Measurements from ENCODE around the gene LMOD1. TPM values are rescaled to one million over a fixed set of nuclear protein-coding genes. Genes with fewer than 3 reads are reported as not detected.
A peak's percentile ranks its signal among the peaks of the same experiment; 100 is the strongest.

Gene LMOD1
- polyA plus RNA-seq, 1 of the 3 experiments (the other 2 are of a cell fraction): 2.7 TPM

DNA sequence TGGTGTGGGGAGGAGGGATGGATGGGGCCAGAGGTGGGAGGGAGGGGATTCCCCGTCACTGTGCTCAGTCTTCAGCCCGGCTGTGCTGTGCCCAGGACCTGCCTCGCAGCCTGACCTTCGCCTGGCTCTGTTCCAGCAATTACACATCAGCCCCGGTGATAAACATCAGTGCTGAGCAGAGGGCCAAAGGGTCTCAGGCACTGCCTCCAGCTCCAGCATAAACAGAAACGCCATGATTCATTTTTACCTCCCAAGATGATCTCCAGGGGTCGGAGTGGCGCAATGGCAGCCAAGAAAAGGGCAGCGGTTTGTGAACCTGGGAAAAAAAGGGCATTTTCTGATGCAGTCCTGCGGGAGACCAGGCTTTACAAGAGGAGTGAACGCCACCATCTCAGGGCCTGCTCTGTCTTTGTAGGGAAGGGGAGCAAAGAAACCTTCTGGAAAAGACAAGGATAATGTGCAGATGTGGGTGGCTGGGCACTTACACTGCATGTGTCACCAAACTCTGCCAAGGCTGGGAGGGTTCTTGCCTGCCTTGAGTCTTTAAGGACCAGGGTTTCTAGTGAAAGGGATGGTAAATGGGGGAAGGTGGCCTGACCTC lies 29.6 kb downstream of the LMOD1 start (continued):
- TF ChIP-seq, protein P1, sequence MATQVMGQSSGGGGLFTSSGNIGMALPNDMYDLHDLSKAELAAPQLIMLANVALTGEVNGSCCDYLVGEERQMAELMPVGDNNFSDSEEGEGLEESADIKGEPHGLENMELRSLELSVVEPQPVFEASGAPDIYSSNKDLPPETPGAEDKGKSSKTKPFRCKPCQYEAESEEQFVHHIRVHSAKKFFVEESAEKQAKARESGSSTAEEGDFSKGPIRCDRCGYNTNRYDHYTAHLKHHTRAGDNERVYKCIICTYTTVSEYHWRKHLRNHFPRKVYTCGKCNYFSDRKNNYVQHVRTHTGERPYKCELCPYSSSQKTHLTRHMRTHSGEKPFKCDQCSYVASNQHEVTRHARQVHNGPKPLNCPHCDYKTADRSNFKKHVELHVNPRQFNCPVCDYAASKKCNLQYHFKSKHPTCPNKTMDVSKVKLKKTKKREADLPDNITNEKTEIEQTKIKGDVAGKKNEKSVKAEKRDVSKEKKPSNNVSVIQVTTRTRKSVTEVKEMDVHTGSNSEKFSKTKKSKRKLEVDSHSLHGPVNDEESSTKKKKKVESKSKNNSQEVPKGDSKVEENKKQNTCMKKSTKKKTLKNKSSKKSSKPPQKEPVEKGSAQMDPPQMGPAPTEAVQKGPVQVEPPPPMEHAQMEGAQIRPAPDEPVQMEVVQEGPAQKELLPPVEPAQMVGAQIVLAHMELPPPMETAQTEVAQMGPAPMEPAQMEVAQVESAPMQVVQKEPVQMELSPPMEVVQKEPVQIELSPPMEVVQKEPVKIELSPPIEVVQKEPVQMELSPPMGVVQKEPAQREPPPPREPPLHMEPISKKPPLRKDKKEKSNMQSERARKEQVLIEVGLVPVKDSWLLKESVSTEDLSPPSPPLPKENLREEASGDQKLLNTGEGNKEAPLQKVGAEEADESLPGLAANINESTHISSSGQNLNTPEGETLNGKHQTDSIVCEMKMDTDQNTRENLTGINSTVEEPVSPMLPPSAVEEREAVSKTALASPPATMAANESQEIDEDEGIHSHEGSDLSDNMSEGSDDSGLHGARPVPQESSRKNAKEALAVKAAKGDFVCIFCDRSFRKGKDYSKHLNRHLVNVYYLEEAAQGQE (IDR thresholded peaks at IDR 0.05; ENCODE audit: low read depth, low read length): 0 out of 2 replicates have a peak, but pooled peaks have one; percentile 39
- no peak for TF ChIP-seq MXI1 (IDR thresholded peaks at IDR 0.05; ENCODE audit: low read depth, low read length)
- TF ChIP-seq RXRA (IDR thresholded peaks at IDR 0.05; ENCODE audit: borderline replicate concordance, low read depth): peak; percentile 87
- peak; percentile 97 for TF ChIP-seq GATA2 (CRISPR knock-in tag; IDR thresholded peaks at IDR 0.05)
- peak; percentile 68 for TF ChIP-seq FOSL2 (IDR thresholded peaks at IDR 0.05; ENCODE audit: borderline replicate concordance, low read depth)
- TF ChIP-seq TCF12 (IDR thresholded peaks at IDR 0.05): peak; percentile 79
- TF ChIP-seq, protein P2, sequence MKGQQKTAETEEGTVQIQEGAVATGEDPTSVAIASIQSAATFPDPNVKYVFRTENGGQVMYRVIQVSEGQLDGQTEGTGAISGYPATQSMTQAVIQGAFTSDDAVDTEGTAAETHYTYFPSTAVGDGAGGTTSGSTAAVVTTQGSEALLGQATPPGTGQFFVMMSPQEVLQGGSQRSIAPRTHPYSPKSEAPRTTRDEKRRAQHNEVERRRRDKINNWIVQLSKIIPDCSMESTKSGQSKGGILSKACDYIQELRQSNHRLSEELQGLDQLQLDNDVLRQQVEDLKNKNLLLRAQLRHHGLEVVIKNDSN (IDR thresholded peaks at IDR 0.05; ENCODE audit: borderline replicate concordance, low read depth): no peak

DNA sequence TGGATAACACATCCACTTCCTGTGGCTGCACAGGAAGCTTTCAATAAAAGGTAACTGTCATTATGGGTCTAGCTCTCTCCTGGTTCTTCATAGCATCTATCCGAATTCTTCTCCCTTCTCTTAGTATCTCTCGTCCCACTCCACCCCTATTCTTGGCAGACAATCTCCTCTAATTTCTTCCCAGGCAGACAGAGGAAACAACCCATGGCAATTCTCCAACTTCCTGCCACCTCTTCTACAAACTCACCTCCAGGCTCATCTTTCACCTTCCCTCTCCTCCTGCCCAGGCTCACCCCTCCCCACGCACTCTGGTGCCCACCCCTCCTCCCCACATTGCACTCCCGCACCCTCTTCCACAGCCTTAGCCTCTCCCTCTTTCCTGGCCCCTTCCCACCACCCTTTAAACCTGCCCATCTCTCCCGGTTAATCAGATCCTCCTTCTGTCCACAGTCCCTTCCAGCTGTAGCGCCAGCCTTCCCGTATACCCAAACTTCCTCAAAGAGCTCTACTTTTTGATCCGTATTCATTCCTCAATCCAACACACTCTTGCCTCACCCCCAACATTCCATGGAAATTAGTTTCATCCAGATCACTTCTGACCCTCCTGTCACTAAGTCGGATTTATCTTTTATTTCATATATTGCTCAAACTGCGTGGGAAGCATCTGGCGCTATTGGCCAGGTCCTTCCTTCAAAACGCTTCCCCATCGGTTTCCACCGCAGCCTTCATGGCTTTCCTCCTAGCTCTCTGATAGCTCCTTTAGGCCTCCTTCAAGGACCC lies 31.7 kb downstream of the LMOD1 start:
- ChIA-PET POLR2A (no interaction called here), CTCF (interaction anchor here (0.8 to 4.1 kb wide), 3 partner anchors 19 to 181 kb away, joined by 3 to 26 read pairs (median 3); no protein-coding TSS in a partner anchor)
- DNase-seq: no peak

DNA sequence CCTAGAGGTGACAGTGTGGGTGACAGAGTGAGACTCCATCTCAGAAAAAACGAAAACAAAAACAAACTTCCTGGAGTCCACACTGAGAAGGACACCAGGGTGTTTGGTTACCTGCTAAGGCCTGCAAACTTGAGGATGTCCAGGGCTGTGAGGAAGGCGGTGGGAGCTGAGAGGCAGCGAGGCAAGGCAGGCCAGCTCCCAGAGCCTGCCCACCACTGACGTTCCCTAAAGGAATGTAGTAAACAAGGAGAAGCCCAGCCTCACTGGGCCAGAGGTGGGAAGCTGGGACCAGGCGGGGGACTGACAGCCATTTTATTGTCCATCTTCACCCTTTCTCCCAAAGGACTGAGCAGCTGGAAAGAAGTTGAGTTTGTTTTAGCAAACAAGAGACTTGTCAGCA lies 33.5 kb downstream of the LMOD1 start:
- no peaks in the 10 kb centered on the region for H3K36me3 ChIP-seq (replicated peaks in 1 of 2; ENCODE audit: control insufficient read depth in 1 of 2, insufficient read depth in 2 of 2, low read length in 1 of 2)
- ChIA-PET POLR2A (no interaction called here), CTCF (interaction anchor here (0.8 to 4.1 kb wide), 3 partner anchors 17 to 401 kb away, joined by 3 to 26 read pairs (median 5); no protein-coding TSS in a partner anchor)
- H3K79me2 ChIP-seq (ENCODE audit: insufficient read depth): no peaks in the 10 kb centered on the region
- peaks cover 14 to 17% of the 10 kb centered on the region in 2 experiments for H3K4me1 ChIP-seq (ENCODE audit: control insufficient read depth in 1 of 2, insufficient read depth in 2 of 2, low read depth in 1 of 2, low read length in 1 of 2)
- no peak overlapping the region for H3K4me3 ChIP-seq (ENCODE audit: low read depth in 2 of 2, low read length in 1 of 2)
- no peak overlapping the region for H2AFZ ChIP-seq (ENCODE audit: low read depth)
- no peak overlapping the region for H3K4me2 ChIP-seq
- H3K9me2 ChIP-seq: no peaks in the 10 kb centered on the region
- DNase-seq: no peak
- no peak overlapping the region for H3K9ac ChIP-seq
- peaks cover 13% of the 10 kb centered on the region for H3F3A ChIP-seq (replicated peaks; ENCODE audit: insufficient read depth)
- no peaks in the 10 kb centered on the region for H3K9me3 ChIP-seq
- no peaks in the 10 kb centered on the region for H3K27me3 ChIP-seq (ENCODE audit: insufficient read depth)
- no peak overlapping the region for H3K27ac ChIP-seq (ENCODE audit: low read depth in 2 of 2, low read length in 1 of 2)
- no peaks in the 10 kb centered on the region for H4K20me1 ChIP-seq (ENCODE audit: insufficient read depth)
- 78% methylated on average over 5 of the region's 5 CpGs for WGBS (ENCODE audit: low lambda C conversion rate)
- TF ChIP-seq MXI1 (IDR thresholded peaks at IDR 0.05; ENCODE audit: low read depth, low read length) (no peak), RCOR1 (IDR thresholded peaks at IDR 0.05; ENCODE audit: low read length) (no peak), SMC3 (IDR thresholded peaks at IDR 0.05; ENCODE audit: low read depth, low read length) (no peak), FOXJ3 (CRISPR knock-in tag; IDR thresholded peaks at IDR 0.05) (no peak), RXRA (IDR thresholded peaks at IDR 0.05; ENCODE audit: borderline replicate concordance, low read depth) (no peak), TEAD4 (IDR thresholded peaks at IDR 0.05; ENCODE audit: borderline replicate concordance, insufficient read depth) (no peak), FOSL2 (IDR thresholded peaks at IDR 0.05; ENCODE audit: borderline replicate concordance, low read depth) (no peak), NRF1 (IDR thresholded peaks at IDR 0.05; ENCODE audit: low read depth, low read length) (no peak)
- TF ChIP-seq, protein P3, sequence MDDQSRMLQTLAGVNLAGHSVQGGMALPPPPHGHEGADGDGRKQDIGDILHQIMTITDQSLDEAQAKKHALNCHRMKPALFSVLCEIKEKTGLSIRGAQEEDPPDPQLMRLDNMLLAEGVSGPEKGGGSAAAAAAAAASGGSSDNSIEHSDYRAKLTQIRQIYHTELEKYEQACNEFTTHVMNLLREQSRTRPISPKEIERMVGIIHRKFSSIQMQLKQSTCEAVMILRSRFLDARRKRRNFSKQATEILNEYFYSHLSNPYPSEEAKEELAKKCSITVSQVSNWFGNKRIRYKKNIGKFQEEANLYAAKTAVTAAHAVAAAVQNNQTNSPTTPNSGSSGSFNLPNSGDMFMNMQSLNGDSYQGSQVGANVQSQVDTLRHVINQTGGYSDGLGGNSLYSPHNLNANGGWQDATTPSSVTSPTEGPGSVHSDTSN (IDR thresholded peaks at IDR 0.05): no peak
- TF ChIP-seq, protein P4, sequence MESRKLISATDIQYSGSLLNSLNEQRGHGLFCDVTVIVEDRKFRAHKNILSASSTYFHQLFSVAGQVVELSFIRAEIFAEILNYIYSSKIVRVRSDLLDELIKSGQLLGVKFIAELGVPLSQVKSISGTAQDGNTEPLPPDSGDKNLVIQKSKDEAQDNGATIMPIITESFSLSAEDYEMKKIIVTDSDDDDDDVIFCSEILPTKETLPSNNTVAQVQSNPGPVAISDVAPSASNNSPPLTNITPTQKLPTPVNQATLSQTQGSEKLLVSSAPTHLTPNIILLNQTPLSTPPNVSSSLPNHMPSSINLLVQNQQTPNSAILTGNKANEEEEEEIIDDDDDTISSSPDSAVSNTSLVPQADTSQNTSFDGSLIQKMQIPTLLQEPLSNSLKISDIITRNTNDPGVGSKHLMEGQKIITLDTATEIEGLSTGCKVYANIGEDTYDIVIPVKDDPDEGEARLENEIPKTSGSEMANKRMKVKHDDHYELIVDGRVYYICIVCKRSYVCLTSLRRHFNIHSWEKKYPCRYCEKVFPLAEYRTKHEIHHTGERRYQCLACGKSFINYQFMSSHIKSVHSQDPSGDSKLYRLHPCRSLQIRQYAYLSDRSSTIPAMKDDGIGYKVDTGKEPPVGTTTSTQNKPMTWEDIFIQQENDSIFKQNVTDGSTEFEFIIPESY (IDR thresholded peaks at IDR 0.05; ENCODE audit: borderline replicate concordance, low read depth): no peak

More for the DNA sequence above, 31.7 kb downstream of the LMOD1 start:
- no peaks in the 10 kb centered on the region for H3K9me2 ChIP-seq
- H3K9ac ChIP-seq: no peak overlapping the region
- TF ChIP-seq EP300 (IDR thresholded peaks at IDR 0.05; ENCODE audit: borderline replicate concordance in 1 of 2, low read depth in 1 of 2, low read length in 1 of 2): no peak
- TF ChIP-seq ELF1 (IDR thresholded peaks at IDR 0.05): no peak
- H3K9me3 ChIP-seq: no peaks in the 10 kb centered on the region
- no peaks in the 10 kb centered on the region for H3K27me3 ChIP-seq (ENCODE audit: insufficient read depth)
- H4K20me1 ChIP-seq (ENCODE audit: insufficient read depth): no peaks in the 10 kb centered on the region
- no peak overlapping the region for H3K4me3 ChIP-seq (ENCODE audit: low read depth in 2 of 2, low read length in 1 of 2)
- no peak overlapping the region for H3K4me2 ChIP-seq
- no peaks in the 10 kb centered on the region for H3K79me2 ChIP-seq (ENCODE audit: insufficient read depth)
- no peak overlapping the region for H3K27ac ChIP-seq (ENCODE audit: low read depth in 2 of 2, low read length in 1 of 2)
- H2AFZ ChIP-seq (ENCODE audit: low read depth): no peak overlapping the region
- peaks cover 13% of the 10 kb centered on the region for H3F3A ChIP-seq (replicated peaks; ENCODE audit: insufficient read depth)
- WGBS (ENCODE audit: low lambda C conversion rate): 79% methylated on average over 14 of the region's 14 CpGs
- H3K36me3 ChIP-seq (replicated peaks in 1 of 2; ENCODE audit: control insufficient read depth in 1 of 2, insufficient read depth in 2 of 2, low read length in 1 of 2): no peaks in the 10 kb centered on the region
- peaks cover 16 to 18% of the 10 kb centered on the region in 2 experiments for H3K4me1 ChIP-seq (ENCODE audit: control insufficient read depth in 1 of 2, insufficient read depth in 2 of 2, low read depth in 1 of 2, low read length in 1 of 2)
